Measurements from ENCODE around the gene SPRING1.
"Not testable (repeated sequence)": the region's sequence is repeated elsewhere in the genome, so short reads cannot be mapped to it uniquely, and the experiment has no call there.

The SPRING1 gene

GRCh38 chr12:116737774-116738657 lies at the start of gene SPRING1, which contains the start of gene RNFT2:
Gene SPRING1, minus strand, starts transcription at chr12:116738069. Its CDS starts 169 bp downstream, at chr12:116737900.
Gene RNFT2, plus strand, starts transcription at chr12:116738315. Its CDS starts 2,183 bp downstream, at chr12:116740498.
- DNase-seq = peak; percentile 99

GRCh38 chr12:116784238-116784612 lies 46.4 kb upstream of the SPRING1 start:
- DNase-seq = no peak

- no peak for DNase-seq
Observed at GRCh38 chr12:116783525-116784237, 45.8 kb upstream of the SPRING1 start.

GRCh38 chr12:116780942-116781341 lies 43.1 kb upstream of the SPRING1 start:
- DNase-seq = no peak

GRCh38 chr12:116779597-116779996 lies 41.7 kb upstream of the SPRING1 start:
- DNase-seq = no peak

- DNase-seq = no peak
Observed at GRCh38 chr12:116777245-116777644, 39.4 kb upstream of the SPRING1 start.

GRCh38 chr12:116774020-116774419 lies 36.2 kb upstream of the SPRING1 start:
- DNase-seq = no peak

GRCh38 chr12:116773276-116773731 lies 35.4 kb upstream of the SPRING1 start:
- no peak for DNase-seq

GRCh38 chr12:116771651-116772050 lies 33.8 kb upstream of the SPRING1 start:
- no peak for DNase-seq

GRCh38 chr12:116766746-116767145 lies 28.9 kb upstream of the SPRING1 start:
- DNase-seq = no peak

- DNase-seq = no peak
Observed at GRCh38 chr12:116766285-116766684, 28.4 kb upstream of the SPRING1 start.

- no peak for DNase-seq
Observed at GRCh38 chr12:116765271-116765670, 27.4 kb upstream of the SPRING1 start.

- DNase-seq = no peak
Observed at GRCh38 chr12:116761499-116761898, 23.6 kb upstream of the SPRING1 start.

- no peak for DNase-seq
Observed at GRCh38 chr12:116760622-116761020, 22.8 kb upstream of the SPRING1 start.

GRCh38 chr12:116759783-116760621 lies 22.1 kb upstream of the SPRING1 start:
- DNase-seq = peak; percentile 29

GRCh38 chr12:116754783-116755182 lies 16.9 kb upstream of the SPRING1 start:
- DNase-seq = not testable (repeated sequence)

GRCh38 chr12:116754097-116754496 lies 16.2 kb upstream of the SPRING1 start:
- not testable (repeated sequence) for DNase-seq

- no peak for DNase-seq
Observed at GRCh38 chr12:116750298-116750697, 12.4 kb upstream of the SPRING1 start.

- DNase-seq = no peak
Observed at GRCh38 chr12:116749884-116750283, 12.0 kb upstream of the SPRING1 start.

- DNase-seq = no peak
Observed at GRCh38 chr12:116745554-116745953, 7.7 kb upstream of the SPRING1 start.

- no peak for DNase-seq
Observed at GRCh38 chr12:116744766-116745165, 6.9 kb upstream of the SPRING1 start.

- DNase-seq = not testable (repeated sequence)
Observed at GRCh38 chr12:116742787-116743186, 4.9 kb upstream of the SPRING1 start.

GRCh38 chr12:116739381-116739887 lies 1.6 kb upstream of the SPRING1 start:
- DNase-seq = no peak
